Right lung (tissue), 5 donors: ENCODE data around the gene ABTB1. TPM values are rescaled to one million over a fixed set of nuclear protein-coding genes. Genes with fewer than 3 reads are reported as not detected.
"Not testable (repeated sequence)": the region's sequence is repeated elsewhere in the genome, so short reads cannot be mapped to it uniquely, and the experiment has no call there.

Experiments used
- DNase-seq, 2 donors: peaks; one replicate each; pipeline ENCODE4 v3.0.0-alpha.2; 2013
- polyA plus RNA-seq, 5 donors: library from polyadenylated mRNA; unstranded; fragments of 120-200 nt; gene quantifications; one replicate each; pipeline versions ENCODE4 v1.2.1 to v1.2.3, GENCODE V29; 2013; ENCODE audit warnings: inconsistent platforms in 1 of 5, low replicate concordance in 1 of 5; ENCODE audit not compliant: insufficient read length in 5 of 5, insufficient read depth in 1 of 5

Gene ABTB1
- polyA plus RNA-seq, 5 donors, result 21.4 to 30.2 (median 22.4) TPM

DNA sequence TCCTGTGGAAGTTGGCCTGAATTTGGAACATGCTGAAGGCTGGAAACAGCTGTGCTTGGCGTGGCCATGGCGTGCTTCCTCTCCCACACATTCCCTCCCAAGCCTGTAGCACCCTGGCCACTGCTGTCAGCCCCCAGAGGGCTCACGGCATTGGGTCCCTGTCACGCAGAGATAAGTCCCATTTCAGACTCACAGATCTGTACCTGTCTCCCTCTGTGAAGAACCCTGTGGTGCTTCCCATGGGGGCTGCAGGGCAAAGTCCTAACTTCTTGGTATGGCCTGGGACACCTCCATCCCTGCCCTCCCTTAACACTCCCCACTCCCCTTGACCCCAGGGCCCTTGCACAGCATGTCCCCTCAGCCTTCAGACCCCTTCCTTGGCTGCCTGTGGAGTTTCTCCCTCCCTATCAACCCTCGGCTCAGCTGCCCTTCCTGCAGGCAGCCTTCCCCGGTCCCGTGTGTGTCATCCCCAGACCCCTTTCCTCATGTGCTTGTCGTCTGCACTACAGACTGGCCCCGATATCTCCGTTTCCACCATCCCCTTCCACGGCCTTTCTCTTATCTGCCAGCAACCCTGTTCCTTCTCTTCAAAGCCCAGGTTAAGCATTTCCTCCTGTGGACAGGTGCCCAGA is 28.6 kb downstream of the ABTB1 start:
- DNase-seq, result no peak

DNA sequence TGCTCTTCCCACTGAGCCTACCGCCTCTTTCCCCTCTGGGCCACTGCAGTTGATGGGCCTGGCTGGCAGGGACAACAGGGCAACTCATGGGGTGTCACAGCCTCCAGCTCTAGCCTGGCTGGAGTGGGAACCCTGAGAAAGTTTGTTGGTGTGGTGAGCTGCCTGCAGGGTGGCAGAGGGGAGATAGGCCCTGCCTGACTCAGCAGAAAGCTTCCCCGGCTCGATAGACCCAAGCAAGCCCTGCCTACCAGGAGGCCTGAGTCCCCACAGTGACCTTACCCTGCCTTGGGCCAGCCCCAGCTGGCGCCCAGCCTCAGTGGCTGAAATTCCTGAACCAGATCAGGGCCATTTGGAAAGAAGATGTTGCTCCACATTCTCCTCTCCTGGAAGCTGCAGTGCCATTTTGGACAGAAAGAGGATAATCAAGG is 29.4 kb downstream of the ABTB1 start:
- no peak for DNase-seq

DNA sequence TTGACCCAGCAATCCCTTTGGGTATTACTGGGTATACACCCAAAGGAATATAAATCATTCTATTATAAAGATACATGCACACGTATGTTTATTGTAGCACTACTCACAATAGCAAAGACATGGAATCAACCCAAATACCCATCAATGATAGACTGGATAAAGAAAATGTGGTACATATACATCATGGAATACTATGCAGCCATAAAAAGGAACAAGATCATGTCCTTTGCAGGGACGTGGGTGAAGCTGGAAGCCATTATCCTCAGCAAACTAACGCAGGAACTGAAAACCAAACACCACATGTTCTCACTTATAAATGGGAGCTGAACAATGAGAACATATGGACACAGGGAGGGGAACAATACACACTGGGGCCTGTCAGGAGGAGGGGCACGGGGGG is 32.1 kb downstream of the ABTB1 start:
- DNase-seq, result not testable (repeated sequence)

DNA sequence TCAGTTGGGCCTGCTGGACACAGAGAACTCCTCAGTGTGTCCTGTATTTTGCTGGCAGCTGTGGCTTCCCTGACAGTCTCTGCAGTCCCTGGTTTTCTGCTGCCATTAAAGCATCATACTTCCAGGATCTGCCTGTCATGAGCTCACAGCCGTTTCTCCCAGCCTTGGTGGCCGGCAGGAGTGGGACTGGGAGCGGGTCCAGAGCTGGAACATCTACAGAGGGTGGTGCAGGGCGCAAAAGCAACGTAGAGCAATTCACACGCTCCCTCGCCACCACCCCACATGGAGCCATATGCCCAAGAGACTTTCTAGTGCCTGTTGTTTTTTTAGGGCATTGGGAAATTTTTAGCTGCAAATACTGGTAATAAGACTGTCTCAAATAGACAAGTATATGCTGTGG is 33.6 kb downstream of the ABTB1 start:
- DNase-seq, result no peak

DNA sequence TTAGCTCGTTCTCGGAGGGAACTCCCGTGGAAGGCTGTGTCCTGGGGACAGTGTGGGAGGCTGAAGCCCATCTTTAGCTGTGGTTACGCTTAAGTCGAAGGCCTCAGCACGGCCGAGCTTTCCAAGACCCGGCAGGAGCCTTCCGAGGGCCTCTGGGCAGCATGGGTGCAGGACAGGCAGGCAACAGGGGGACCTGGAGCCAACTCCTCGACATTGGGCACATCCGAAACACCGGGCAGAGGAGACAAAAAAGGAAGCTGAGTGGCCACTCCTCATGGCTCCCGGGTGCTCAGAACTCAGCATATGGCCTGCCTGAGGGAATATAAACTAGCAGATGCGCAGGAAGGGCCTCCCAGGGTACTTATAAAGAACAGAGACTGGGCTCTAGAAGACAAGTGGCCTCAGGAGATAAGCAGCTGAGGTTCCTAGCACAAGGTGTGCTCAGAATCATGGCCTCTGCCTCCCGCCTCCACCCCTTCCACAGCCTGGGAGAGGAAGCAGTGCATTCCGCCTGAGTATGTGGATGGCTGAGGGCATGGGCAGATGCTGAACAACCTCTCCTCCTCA is 34.1 kb downstream of the ABTB1 start:
- DNase-seq, result no peak

DNA sequence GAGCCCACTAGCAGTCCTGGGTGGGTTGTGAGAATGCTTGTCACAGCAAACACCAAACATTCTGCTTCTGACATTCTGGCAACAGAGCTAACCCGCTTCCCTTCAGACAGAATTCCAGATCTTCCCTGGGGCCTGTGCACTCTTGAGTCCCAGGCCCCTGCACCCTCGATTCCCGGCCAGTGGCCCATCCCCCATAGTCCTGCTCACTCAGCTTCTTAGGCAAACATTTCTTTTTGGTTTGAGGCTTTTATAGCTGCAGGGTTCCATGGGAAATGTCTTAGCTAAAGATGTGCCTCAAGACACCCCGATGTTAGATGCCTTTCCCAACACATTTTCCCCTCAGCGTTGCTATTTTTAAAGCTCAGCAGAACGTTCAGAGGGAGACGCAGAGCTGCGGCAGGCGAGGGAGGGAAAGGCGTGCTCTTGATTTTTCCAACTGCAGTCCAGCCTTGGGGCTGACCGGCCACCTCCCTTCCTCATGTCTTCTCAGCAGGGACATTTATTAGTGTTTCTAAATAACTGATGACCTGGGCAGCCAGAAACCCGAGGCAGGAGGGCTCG is 35.2 kb downstream of the ABTB1 start:
- DNase-seq, result no peak

DNA sequence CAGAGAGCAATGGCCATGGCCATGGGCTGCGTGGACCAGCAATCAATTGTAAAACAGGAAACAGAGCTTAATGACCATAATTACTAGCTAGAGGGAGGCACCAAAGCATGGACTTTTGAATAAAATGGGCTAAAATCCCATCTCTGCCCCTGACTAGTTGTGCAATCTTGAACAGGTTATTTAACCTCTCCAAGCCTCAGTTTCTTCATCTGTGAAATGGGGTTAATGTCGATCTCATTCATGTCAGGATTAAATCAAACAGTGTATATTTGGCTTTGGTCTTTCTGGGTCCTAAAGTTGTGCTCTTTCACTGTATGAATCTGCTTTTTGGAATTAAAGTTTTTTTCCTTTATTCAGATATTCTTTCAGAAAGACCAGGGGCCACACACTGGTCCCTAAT is 36.1 kb downstream of the ABTB1 start:
- no peak for DNase-seq

DNA sequence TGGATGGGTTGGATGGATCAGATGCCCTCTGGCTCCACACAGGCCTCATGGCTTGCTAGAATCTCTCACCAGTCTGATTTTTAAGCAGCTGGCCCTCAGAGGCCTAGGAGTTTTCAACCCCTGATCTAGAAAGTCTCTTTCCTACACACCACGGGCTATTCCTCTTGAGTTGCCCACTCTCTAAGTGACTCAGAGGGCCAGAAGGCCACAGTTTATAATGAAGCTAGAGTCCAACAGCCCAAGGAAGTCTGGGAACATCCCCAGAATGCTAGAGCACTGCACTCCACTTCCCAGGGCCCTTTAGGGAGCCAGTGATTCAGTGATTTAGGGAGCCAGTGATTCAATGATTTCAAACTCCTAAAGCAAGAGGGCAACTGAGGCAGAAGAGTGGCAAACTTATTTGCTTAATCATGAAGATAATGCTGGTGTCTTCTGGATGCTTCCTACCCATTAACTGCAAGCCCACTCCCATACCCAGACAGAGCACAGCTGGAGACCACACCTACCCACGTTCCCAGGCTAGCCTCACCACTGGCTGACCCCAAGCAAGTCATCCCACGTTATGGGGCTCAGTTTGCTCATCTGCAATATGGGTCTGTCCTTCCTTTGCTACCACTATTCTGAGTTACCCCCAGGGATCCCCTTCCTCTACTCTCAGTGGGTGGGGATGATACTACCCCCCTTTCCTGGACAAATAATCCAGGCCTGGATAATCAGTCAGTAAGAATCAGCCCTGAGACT is 36.7 kb downstream of the ABTB1 start:
- DNase-seq, result no peak

DNA sequence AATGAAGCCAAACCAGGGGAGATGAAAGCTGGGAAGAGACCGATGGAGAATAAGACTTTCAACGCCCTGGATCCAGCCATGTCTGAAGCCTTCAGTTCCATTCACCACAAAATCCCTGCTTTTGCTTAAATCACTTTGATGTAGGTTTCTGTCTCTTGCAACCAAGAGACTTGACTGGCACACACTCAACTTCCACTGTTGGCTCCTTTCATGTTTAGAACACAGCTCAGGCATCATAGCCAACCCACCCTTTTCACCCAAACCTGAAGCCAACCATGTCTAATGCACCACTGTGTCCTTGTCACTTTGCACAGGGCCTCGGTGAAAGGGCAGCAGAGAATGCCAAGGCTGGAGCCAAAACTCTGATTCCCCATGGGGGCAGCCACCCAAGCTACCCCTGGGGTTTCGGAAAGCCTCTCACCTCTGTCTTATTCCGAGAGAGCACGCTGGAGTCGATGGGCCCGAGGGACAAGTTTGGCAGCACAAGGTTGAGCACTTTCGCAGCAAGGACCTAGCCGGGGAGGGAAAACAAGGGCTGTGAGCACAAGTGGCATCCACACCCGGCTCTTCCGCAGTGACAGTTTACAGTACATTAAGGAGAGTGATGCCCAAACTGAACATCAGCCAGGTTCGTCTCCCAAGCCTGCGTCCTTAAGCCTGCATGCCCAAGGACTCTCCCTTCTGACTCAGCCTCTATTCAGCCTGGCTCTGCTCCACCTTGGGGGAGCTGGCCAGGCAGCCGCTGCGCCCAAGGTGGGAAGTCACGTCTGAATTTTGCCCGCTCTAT is 37.6 kb downstream of the ABTB1 start:
- no peak for DNase-seq

DNA sequence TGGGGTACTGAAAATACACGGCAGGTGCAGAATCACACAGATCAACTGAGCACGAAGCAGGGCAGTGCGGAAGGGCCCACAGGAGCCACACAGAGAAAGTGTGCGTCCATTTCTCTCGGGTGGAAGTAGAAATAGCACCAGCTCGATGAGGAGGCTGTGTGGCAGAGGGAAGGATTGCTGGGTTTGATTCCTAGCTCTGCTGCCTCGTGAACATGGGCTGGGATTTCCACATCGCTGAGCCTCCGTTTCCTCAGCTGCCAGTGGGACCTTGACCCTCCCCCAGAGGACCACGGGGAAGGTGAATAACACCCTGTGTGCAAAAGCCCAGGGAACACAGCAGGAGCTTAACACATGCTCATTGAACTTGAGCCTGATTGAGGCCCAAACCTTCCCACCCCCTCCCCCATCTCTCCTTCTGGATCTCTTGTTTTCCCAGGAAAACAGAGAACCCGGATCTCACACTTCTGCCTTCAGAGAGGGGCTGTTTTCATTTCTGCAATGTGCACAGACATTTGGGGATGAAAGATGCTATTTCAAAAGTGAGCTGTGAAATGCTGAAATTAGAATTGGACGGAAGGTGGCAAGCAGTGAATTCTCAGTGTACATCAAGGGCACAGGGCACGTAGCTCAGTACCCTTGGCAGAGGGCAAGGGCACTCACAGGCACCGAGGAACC is 38.4 kb downstream of the ABTB1 start:
- DNase-seq, result no peak

DNA sequence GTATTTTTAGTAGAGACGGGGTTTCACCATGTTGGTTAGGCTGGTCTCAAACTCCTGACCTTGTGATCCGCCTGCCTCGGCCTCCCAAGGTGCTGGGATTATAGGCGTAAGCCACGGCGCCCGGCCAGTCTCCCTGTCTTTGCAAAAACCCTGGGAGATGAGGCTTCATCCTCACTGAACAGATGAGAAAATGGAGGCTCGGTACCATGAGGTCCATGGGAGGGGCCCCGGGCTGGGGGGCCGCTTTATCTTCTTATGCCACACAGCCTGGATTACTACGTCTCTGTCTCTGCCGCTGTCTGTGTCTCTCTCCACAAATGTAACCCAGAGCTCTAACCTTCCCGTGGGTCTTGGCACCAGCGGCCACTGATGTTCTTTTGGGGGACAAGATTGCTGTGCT is 39.1 kb downstream of the ABTB1 start:
- no peak for DNase-seq

DNA sequence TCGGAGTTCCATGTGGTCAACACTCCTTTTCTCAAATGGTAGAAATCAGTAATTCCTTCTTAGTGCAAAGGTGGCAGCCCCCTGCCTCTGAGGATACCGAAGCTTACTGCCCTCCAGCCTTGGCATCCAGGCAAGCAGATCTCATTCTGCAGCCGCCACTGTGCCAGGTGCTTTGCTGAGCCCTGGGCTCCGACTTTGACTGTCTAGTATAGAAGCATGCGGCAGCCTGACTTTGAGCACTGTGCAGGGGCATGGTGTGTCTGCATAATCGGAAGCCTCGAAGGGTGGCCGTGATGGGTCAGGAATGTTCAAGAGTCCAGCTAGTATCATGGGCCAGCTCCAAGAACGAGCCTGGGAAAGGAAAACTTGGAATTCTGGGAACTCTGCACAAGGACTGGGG is 39.7 kb downstream of the ABTB1 start:
- DNase-seq, result no peak

DNA sequence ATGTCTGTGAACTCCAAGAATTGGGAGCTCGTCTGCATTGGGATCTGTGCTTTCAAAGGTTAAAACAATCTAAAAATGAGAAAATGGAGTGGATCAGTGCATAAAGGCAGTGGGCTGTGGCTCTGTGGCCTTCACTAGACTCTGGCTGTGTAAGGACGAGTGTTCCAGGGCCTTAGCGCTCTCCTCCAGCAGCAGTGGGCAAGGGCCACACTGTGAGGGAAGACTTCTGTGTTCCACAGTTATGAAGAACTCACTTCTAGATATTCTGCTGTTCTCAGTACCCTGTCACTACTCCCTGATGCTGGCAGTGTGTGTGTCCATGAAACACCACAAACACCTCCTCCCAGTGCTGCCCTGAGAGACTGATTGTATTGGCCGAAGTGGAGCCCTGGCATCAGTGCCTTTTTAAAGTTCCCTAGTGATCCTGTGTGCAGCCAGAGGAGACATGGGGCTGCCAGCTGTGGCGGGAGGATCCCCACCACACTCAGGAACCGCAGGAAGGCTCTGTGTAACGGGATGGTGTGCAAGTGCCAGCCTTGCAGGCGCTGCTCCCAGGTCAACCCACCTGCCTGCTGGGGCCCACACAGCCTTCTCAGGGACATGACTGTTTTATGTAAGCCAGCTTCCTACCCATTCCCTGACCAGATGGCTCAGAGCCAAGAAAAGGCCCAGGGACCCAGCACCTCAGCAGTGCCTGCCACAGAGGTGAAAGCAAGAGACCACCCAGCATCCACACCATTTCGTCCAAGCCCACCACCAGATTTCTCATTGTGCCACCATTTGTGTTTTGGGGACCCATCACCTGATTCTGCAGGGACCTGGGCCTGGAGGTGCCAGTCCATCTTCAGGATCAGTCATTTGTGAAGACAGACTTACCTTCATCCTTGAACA is 40.4 kb downstream of the ABTB1 start:
- no peak for DNase-seq

DNA sequence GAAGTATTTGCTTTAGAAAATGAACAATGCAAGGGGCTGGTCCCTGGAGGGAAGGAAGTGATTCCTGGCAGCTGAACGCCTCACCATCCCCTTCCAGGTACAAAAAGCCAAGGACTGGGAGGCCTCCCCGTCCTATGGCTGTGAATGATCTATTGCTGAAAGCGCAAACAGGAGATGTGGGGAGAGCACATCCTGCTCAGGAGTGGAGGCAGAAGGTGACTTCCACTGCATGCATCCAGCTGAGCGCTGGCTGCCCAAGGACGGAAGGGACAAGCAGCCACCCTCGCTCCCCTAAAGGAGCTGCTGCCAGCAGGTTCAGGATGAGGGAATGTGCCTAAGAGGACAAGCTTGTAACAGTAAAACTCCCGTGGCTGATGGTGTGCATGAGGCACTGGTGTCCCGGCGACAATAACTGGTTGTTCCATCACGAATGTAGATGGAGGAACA is 41.4 kb downstream of the ABTB1 start:
- DNase-seq, result no peak

DNA sequence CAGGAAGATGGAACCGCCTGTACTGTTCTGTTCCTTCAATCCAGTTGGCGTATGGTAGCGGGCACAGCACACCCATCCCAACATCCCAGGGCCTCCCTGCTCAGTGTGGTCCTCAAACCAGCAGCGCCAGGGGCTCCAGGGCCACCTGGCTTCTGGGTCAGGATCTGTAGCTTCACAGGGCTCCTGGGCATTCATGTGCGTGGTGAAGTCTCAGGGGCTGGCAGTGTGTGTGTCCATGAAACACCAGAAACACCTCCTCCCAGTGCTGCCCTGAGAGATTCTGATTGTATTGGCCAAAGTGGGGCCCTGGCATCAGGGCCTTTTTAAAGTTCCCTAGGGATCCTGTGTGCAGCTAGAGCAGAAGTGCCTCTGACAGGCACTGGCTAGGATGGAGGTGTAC is 42.1 kb downstream of the ABTB1 start:
- no peak for DNase-seq

DNA sequence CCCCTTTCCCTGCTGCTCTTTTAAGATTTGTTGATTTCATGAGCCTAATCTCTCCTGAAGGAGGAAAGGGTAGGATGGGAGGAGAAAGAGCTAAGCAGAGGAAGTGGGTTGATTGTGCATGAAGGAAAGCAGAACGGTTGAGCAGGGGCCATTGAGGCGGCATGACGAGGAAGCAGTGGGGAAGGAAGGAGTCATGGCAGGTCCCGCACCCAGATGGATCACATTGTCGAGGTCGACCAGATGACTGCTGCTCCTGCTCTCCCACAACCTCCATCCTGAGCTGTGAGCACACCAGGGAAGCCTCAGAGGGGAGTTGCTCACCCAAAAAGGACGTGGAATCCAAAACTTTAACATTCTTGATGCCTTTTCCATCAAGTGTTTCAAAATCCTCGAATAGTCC is 42.8 kb downstream of the ABTB1 start:
- DNase-seq, result no peak

DNA sequence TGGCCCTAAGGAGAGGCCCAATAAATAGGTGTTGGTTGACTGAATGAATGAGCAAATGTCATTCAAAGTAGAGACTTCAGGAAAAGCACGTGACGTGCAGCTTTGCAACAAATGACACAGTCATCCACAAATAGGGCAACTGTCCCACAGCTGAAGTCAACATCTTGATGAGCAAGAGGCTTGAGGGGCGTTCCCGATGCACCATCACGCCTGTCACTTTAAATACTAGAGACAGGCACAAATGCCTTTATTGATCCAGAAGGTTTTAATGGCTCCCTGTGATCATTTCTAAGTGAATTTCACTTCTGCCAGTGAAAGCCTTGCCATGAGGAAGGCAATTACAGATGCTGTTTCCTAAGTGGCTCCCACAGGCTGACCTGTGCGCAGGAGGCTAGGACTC is 43.6 kb downstream of the ABTB1 start:
- DNase-seq, result no peak

DNA sequence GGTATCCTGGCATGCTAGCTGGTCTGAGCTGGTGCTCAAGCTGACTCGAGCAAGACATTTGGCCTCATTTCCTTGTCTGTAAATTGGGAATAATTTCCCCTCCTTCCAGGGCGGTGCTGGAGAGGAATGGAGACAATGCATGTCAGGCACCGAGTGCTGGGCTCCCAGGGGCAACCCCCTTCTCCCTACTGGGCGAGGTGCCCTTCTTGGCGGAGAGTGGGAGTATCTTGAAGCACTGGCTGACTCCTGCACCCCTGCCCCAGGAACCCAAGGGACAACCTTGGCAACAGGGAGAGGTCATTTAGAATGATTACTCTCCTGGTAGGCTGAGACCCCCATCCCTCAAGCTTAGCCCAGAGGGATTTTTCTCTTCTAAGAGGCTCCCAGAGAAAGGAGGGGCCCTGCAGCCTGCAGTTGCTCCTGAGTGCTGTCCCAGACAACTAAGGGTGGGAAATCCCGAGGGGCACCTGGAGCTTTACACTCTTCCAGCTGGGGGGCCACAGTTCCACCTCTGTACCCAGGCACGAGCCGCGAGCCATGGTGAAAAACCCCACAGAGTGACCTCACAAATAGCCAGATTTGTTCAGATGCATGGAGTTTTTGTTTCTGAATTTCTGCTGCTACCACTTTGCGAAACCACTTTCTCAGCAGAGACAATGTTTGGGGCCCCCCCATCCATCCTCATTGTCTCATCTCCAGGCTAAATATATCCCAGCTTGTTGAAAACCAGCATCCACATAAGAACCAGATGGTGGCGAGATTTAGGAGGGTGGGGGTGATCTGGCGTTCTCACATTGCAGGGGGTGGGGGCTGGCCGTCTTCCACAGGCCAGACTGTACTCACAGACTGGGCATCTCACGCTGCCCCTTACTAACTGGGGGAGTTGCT is 44.8 kb downstream of the ABTB1 start:
- no peak for DNase-seq

DNA sequence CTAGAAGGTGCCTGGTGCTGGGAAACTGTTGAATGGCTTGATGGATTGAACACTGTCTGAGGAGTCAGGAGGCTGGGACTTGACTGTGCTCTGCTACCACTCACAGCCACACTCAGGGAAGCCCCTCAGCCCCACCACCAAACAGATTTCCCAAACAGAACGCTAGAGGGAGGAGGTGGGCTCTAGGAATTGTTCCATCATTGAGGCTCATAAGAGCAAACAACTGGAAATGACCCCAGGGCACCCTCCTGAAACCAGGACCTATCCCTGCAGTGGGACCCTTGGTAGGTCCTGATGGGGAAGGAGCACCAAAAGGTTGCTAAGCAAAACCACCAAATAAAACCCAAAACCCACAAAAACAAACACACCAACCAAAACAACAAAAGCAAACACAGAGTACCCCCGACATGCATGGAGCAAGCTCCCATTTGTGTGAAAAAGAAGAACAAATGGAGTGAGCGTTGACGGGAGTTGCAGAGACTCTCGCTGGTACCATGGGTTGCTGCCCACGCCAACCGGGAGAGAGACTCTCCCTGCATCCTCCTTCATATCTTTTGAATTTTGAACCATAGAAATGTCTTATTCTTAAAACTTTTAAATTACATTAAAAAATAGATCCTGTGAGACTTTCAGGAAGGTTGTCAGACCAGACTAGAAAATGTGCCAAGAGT is 45.6 kb downstream of the ABTB1 start:
- DNase-seq, result no peak
